DMS53 treated with DMSO at 0.1 percent for 48 hours (cell line): ENCODE measurements around the gene IVD.

Experiments
- DNase-seq: peaks from one replicate; lab custom pipeline; 2025; ENCODE audit not compliant: unreplicated experiment; lab: John Stamatoyannopoulos, UW

Gene IVD

GRCh38 chr15:40372981-40373380 is 32.6 kb upstream of the IVD start:
- no peak for DNase-seq

- DNase-seq: no peak
Measured at GRCh38 chr15:40377606-40378005, 28.0 kb upstream of the IVD start.

- no peak for DNase-seq
Measured at GRCh38 chr15:40379374-40379773, 26.2 kb upstream of the IVD start.

DNA sequence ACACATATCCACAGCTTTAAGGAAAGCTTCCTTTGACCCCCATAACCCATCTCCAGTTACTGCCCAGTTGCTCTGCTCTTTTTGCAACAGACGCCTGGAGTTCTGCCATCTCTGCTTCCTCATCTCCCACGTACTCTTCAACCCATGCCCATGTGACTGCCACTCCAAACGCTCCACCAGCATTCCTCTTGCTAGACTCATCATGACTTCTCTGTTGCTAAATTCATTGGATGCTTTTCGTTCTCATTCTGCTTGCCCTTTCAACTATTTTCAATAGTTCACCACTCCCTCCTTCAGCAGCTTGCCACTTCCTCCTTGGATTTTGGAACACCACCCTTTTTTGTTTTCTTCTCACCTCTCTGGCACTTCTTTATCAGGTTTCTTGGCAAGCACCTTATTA is 25.7 kb upstream of the IVD start:
- no peak for DNase-seq

- no peak for DNase-seq
Measured at GRCh38 chr15:40380636-40381035, 25.0 kb upstream of the IVD start.

- DNase-seq: no peak
Measured at GRCh38 chr15:40381818-40382529, 23.6 kb upstream of the IVD start.

- DNase-seq: peak; percentile 77
Measured at GRCh38 chr15:40382580-40383456, 22.8 kb upstream of the IVD start, which contains the start of gene KNSTRN. TSS of gene KNSTRN (plus strand) at chr15:40382721. CDS start at chr15:40382836, 115 bp downstream.

DNA sequence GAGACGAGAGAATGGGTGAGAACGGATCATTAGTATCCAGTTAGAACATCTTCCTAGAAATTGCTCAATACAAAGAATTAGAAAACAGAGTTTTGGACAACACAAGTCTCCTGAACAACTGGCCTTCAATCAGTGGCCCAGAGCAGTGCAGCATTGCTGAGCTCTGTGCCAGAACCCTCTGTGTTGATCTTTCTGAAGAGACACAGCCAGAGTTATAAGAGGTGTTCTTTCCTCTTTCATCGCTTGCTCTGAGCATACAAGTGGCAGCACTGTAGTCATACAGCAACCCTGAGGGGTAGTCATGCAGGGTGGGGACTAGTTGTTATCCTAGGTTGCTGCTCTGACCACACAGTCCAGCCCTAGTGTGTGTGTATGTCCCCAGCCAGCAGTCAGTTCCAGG is 19.1 kb upstream of the IVD start:
- DNase-seq: no peak

GRCh38 chr15:40388941-40389823 is 16.4 kb upstream of the IVD start:
- DNase-seq: no peak

- no peak for DNase-seq
Measured at GRCh38 chr15:40389824-40390595, 15.6 kb upstream of the IVD start.

DNA sequence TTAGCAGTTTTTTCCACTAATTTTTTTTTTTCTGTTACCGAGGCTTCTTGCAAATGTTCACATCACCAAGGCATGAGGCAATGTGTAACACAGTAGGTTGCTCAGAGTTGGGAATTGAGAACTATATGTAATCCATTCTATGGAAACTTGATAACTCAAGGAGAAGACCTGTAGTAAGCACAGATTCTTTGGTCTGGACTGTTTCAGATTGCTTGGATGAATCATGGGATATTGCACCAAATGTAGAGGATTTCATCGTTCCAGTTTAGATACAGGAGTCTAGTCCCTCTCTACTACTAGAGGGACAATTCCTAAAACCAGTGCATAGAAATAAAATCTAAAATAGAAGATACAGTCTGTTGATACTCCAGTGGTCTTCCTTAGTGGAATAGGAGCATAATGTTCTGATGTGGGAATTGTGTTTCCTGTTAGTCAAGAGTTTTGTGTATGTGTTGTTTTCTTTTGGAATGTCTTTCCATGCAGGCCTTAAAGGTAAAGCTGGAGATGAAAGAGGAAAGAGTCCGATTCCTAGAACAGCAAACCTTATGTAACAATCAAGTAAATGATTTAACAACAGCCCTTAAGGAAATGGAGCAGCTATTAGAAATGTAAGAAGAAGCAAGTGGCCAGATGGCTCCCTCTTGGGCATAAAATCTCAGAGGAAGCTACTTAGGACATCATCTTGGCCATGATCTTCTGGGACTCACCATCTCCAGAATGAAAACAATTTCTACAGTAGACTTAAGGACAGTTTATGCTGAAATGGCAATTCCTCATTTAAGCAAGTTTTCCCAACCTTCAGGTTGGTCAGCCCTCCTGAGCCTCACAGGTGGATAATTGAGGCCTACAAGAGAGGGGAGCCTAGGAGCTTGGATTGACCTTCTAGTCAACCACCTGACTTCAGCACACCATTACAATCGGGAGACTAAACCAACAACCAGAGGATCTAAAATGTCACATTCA is 12.3 kb upstream of the IVD start:
- no peak for DNase-seq

DNA sequence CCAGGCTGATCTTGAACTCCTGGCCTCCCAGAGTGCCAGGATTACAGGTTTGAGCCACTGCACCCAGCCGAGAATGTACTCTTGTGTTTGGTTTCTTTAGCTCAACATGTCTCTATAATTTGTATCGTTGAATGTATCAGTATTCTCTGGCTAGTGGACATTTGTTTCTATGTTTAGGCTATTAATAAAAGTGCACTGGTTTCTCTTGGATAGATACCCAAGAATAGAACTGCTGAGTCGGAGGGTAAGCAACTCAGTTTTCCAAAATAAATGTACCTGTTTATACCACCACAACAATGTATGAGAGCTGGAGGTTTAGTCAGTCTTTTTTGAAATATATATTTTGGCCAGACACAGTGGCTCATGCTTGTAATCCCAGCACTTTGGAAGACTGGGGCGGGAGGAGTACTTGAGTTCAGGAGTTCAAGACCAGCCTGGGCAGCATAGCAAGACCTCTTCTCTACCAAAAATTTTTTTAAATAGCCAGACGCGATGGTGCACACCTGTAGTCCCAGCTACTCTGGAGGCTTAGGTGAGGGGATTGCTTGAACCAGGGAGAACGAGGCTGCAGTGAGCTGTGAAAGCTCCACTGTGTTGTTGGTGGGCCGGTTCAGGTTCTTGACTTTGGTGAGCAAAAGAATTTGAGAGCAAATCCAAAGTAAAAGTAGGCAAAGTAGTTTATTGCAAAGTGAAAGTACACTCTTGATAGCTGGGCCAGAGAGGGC is 7.7 kb upstream of the IVD start:
- DNase-seq: no peak

GRCh38 chr15:40398413-40398873 is 7.2 kb upstream of the IVD start:
- no peak for DNase-seq

DNA sequence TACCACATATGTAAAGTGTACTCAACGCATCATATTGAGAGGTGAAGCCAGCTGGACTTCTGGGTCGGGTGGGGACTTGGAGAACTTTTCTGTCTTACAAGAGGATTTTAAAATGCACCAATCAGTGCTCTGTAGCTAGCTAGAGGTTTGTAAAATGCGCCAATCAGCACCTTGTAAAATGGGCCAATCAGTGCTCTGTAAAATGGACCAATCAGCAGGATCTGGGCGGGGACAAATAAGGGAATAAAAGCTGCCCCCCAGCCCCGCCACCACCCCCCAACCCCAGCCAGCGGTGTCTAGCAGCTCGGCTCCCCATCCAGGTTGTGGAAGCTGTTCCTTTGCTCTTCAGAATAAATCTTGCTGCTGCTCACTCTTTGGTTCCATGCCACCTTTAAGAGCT is 6.2 kb upstream of the IVD start:
- DNase-seq: no peak

DNA sequence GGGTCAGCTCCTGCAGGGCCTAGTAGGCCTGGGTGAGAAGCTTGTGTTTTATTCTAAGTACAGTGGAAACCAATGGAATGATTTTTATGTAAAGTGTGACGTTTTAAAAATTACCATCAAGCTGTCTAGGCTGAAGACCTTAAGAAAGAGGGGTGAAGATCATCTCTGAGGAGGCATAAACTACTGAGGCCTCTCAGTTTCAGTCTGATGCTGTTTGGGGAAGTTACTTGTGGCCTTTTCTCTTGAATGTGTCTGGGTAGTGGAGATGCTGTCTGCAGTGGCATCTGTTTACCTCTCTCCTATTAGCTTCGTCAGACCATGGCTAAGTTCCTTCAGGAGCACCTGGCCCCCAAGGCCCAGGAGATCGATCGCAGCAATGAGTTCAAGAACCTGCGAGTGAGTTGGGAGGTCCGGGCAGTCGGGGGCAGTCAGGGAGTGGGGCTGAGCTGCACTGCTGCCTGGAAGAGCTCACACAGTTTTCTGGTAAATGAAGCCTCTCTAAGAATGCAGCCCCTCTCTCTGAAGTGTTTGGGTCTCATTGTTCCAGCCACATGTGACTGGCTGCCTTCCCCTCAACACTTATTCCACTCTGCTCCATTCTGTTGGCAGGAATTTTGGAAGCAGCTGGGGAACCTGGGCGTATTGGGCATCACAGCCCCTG is 1.9 kb downstream of the IVD start:
- DNase-seq: no peak

- no peak for DNase-seq
Measured at GRCh38 chr15:40409366-40409765, 3.8 kb downstream of the IVD start.

GRCh38 chr15:40410476-40410875 is 4.9 kb downstream of the IVD start:
- no peak for DNase-seq

DNA sequence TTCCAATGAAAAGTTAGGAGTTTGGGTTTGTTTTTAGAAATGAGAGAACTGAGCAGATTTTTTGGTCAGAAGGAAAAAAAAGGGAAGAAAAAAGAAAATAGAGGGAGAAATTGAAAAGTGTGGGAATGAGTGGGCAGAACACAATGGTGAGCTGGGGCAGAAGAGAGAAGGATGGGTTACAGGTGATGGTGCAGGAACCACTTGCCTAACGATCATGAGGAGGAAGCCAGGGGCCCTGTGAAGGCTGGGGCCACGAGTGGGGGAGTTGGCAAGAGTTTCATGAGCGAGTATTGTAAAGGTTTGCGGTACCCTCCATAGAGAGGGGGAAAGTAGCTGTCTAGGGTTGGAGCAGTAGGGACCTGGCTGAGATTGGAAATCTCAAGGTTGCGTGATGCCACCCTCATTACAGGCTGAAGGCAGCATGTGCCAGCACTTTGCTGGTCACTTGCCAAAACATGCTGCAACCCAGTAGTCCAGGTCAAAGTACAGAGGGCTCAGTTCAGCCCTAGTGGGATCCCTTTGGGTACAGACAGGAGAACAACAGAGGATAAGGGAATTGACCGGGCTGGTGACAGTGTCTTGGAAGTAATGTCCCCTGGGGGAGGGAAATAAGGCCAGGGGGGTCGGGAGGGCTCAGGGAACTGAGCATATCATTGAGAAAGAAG is 6.6 kb downstream of the IVD start:
- no peak for DNase-seq
